ENCODE data around the gene OR1D2. TPM values are rescaled to one million over a fixed set of nuclear protein-coding genes. Genes with fewer than 3 reads are reported as not detected.
"Not testable (repeated sequence)": the region's sequence is repeated elsewhere in the genome, so short reads cannot be mapped to it uniquely, and the experiment has no call there.

The OR1D2 gene, protein sequence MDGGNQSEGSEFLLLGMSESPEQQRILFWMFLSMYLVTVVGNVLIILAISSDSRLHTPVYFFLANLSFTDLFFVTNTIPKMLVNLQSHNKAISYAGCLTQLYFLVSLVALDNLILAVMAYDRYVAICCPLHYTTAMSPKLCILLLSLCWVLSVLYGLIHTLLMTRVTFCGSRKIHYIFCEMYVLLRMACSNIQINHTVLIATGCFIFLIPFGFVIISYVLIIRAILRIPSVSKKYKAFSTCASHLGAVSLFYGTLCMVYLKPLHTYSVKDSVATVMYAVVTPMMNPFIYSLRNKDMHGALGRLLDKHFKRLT
- total RNA-seq (not detected), total RNA-seq (0 to 0.07 (median 0) reads per million in 172 experiments)
- not detected for polyA plus RNA-seq (2013, experiment 1 of 2)
- polyA plus RNA-seq (2013, experiment 2 of 2) = not detected

DNA sequence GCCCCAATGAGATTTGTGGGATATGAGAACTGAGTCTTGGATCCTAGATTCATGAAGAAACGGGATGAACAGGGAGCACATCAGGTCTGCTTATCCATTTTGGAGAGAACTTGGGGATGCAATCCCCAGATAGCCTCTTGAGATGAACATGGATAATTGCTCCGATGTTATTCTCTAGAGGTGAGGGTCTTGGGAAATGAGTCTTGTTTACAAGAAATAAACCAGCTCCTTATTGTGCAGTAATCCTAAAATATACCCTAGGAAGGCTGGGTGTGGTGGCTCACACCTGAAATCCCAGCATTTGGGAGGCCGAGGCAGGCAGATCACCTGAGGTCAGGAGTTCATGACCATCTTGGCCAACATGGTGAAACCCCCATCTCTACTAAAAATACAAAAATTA lies at the start of gene OR1D2:
Gene OR1D2, minus strand, starts transcription at position 101 of the 400 bp plus-strand sequence. CDS start 11,426 bp downstream, outside the sequence.
- peaks cover 15% of the 10 kb centered on the region for H3K9me3 Mint-ChIP-seq
- Histone ChIP-seq H3K4me3 (ENCODE audit: low read length) (no peak within 1 kb of the TSS), H3K4me1 (ENCODE audit: insufficient read depth, low read length) (no peaks in the 10 kb centered on the region), H3K27me3 (ENCODE audit: control insufficient read depth in 1 of 2, insufficient read depth in 2 of 2, low read length in 2 of 2) (peaks cover 0 to 6% of the 10 kb centered on the region in 2 experiments), H3K27ac (ENCODE audit: low read depth in 1 of 2, low read length in 2 of 2) (no peak within 1 kb of the TSS), H3K9me3 (ENCODE audit: control insufficient read depth in 1 of 2, insufficient read depth in 1 of 2, low read length in 2 of 2) (peaks cover 7 to 20% of the 10 kb centered on the region in 2 experiments), H3K36me3 (ENCODE audit: insufficient read depth, low read length) (no peaks in the 10 kb centered on the region)
- DNase-seq = no peak
- H3K4me3 Mint-ChIP-seq = no peak within 1 kb of the TSS
- TF ChIP-seq, protein P1, sequence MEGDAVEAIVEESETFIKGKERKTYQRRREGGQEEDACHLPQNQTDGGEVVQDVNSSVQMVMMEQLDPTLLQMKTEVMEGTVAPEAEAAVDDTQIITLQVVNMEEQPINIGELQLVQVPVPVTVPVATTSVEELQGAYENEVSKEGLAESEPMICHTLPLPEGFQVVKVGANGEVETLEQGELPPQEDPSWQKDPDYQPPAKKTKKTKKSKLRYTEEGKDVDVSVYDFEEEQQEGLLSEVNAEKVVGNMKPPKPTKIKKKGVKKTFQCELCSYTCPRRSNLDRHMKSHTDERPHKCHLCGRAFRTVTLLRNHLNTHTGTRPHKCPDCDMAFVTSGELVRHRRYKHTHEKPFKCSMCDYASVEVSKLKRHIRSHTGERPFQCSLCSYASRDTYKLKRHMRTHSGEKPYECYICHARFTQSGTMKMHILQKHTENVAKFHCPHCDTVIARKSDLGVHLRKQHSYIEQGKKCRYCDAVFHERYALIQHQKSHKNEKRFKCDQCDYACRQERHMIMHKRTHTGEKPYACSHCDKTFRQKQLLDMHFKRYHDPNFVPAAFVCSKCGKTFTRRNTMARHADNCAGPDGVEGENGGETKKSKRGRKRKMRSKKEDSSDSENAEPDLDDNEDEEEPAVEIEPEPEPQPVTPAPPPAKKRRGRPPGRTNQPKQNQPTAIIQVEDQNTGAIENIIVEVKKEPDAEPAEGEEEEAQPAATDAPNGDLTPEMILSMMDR (IDR thresholded peaks at IDR 0.05) = no peak
- no peaks in the 10 kb centered on the region for H3K4me1 Mint-ChIP-seq (ENCODE audit: low read depth)
- no peak within 1 kb of the TSS for H3K27ac Mint-ChIP-seq
- ChIA-PET POLR2A (no interaction called here), CTCF (no interaction called here)
- no peak for ATAC-seq (ENCODE audit: poor library complexity)
- intact Hi-C loops (cut with DNase I, micrococcal nuclease) = no loop called here
- peaks cover 15% of the 10 kb centered on the region for H3K27me3 Mint-ChIP-seq
- H3K36me3 Mint-ChIP-seq (ENCODE audit: low read depth) = no peaks in the 10 kb centered on the region

DNA sequence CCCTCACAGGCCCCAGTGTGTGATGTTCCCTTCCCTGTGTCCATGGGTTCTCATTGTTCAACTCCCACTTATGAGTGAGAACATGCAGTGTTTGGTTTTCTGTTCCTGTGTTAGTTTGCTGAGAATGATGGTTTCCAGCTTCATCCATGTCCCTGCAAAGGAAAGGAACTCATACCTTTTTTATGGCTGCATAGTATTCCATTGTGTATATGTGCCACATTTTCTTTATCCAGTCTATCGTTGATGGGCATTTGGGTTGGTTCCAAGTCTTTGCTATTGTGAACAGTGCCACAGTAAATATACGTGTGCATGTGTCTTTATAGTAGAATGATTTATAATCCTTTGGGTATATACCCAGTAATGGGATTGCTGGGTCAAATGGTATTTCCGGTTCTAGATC lies 33.3 kb upstream of the OR1D2 start:
- ATAC-seq (ENCODE audit: poor library complexity); H3K9me3 Mint-ChIP-seq; H3K27ac Mint-ChIP-seq; H3K27me3 ChIP-seq (ENCODE audit: control insufficient read depth in 1 of 2, insufficient read depth in 2 of 2, low read length in 2 of 2); H3K27ac ChIP-seq (ENCODE audit: low read depth in 1 of 2, low read length in 2 of 2); DNase-seq; H3K9me3 ChIP-seq (ENCODE audit: control insufficient read depth in 1 of 2, insufficient read depth in 1 of 2, low read length in 2 of 2); H3K36me3 Mint-ChIP-seq (ENCODE audit: low read depth); POLR2A ChIA-PET; CTCF ChIA-PET; H3K4me1 ChIP-seq (ENCODE audit: insufficient read depth, low read length); H3K4me3 Mint-ChIP-seq; H3K4me1 Mint-ChIP-seq (ENCODE audit: low read depth); intact Hi-C loops (cut with DNase I, micrococcal nuclease); H3K4me3 ChIP-seq (ENCODE audit: low read length); H3K36me3 ChIP-seq (ENCODE audit: insufficient read depth, low read length): not testable (repeated sequence)
- H3K27me3 Mint-ChIP-seq = peaks cover 25% of the 10 kb centered on the region

DNA sequence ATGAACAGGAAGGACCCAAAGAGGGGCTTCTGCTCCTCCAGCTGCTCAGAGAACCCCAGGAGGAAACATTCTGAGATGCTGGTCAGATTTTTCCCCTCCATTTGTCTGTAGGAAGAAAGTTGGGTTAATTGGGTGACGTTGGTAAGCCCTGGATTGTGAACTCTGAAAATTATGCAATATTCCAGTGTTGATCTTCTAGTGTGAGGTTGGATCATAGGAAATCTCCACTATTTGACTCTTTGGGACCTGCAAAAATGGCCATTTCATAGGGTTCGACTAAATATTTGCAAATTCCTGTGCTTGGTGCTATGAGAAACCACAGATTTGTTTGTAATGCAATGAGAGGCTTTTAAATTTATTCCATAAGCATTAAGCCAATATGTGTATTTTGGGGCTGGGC lies 23.2 kb upstream of the OR1D2 start, which contains the start of gene OR1G1:
Gene OR1G1, minus strand, starts transcription at position 101 of the 400 bp plus-strand sequence. Its CDS starts 0 bp downstream, at position 101.
- Mint-ChIP-seq H3K27ac (no peak within 1 kb of the TSS), H3K4me1 (ENCODE audit: low read depth) (no peaks in the 10 kb centered on the region), H3K36me3 (ENCODE audit: low read depth) (no peaks in the 10 kb centered on the region), H3K27me3 (peaks cover 58% of the 10 kb centered on the region), H3K9me3 (no peaks in the 10 kb centered on the region), H3K4me3 (no peak within 1 kb of the TSS)
- Histone ChIP-seq H3K36me3 (ENCODE audit: insufficient read depth, low read length) (no peaks in the 10 kb centered on the region), H3K9me3 (ENCODE audit: control insufficient read depth in 1 of 2, insufficient read depth in 1 of 2, low read length in 2 of 2) (peaks cover 0 to 4% of the 10 kb centered on the region in 2 experiments), H3K4me1 (ENCODE audit: insufficient read depth, low read length) (no peaks in the 10 kb centered on the region), H3K27ac (ENCODE audit: low read depth in 1 of 2, low read length in 2 of 2) (no peak within 1 kb of the TSS), H3K4me3 (ENCODE audit: low read length) (no peak within 1 kb of the TSS), H3K27me3 (ENCODE audit: control insufficient read depth in 1 of 2, insufficient read depth in 2 of 2, low read length in 2 of 2) (peaks cover 3 to 6% of the 10 kb centered on the region in 2 experiments)
- intact Hi-C loops (cut with DNase I, micrococcal nuclease) = no loop called here
- CTCF ChIA-PET = no interaction called here
- DNase-seq (no peak), ATAC-seq (ENCODE audit: poor library complexity) (no peak)
- POLR2A ChIA-PET = no interaction called here
- TF ChIP-seq, protein P1 (IDR thresholded peaks at IDR 0.05) = no peak

DNA sequence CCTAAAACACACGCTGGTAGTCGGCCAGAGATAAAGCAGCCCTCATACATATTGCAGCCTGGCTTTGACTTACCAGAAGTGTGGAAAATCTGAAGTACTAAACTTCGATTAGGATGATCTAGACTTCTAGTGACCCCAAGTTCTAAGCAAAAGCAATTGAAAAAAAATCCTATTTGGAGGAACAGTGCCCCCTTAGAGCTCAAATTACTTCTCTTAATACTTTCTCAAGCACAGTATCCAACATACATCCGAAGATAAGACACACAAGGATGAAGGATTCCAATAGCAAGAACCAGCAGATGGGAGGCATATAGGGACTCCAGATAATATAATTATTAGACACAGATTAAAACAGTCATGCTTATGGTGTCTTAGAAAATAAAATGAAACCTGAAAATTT lies 30.4 kb downstream of the OR1D2 start:
- POLR2A ChIA-PET; CTCF ChIA-PET; H3K9me3 Mint-ChIP-seq; H3K36me3 ChIP-seq (ENCODE audit: insufficient read depth, low read length); intact Hi-C loops (cut with DNase I, micrococcal nuclease); H3K4me3 ChIP-seq (ENCODE audit: low read length); H3K27ac ChIP-seq (ENCODE audit: low read depth in 1 of 2, low read length in 2 of 2); H3K27ac Mint-ChIP-seq; H3K27me3 ChIP-seq (ENCODE audit: control insufficient read depth in 1 of 2, insufficient read depth in 2 of 2, low read length in 2 of 2); H3K4me1 Mint-ChIP-seq (ENCODE audit: low read depth); H3K27me3 Mint-ChIP-seq; H3K36me3 Mint-ChIP-seq (ENCODE audit: low read depth); H3K9me3 ChIP-seq (ENCODE audit: control insufficient read depth in 1 of 2, insufficient read depth in 1 of 2, low read length in 2 of 2); ATAC-seq (ENCODE audit: poor library complexity); H3K4me1 ChIP-seq (ENCODE audit: insufficient read depth, low read length); H3K4me3 Mint-ChIP-seq: not testable (repeated sequence)
- peak in 1 of 14 experiments; percentile 25 for DNase-seq

DNA sequence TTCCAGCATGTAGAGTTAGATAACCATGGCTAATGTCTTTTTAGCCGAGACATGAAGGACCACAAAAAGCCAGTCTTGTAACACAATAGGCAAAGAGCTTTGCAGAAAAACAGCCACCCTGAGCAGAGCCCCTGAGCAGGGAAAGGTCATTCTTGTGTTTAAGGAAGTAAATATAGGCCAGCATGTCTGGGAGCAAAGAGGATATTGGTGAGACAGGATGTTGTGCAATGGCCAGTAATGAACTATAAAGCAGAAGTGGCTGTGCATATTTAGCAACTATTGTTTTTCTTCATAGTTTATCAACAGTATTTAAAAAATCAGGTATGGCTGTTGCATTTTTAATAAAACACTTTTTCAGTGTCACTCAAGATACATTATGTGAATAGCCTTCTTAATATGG lies 39.0 kb downstream of the OR1D2 start:
- peak in 2 of 14 experiments; percentile 11 to 21 for DNase-seq
- H3K4me1 ChIP-seq (ENCODE audit: insufficient read depth, low read length); H3K4me1 Mint-ChIP-seq (ENCODE audit: low read depth); H3K36me3 ChIP-seq (ENCODE audit: insufficient read depth, low read length); H3K27ac Mint-ChIP-seq; CTCF ChIA-PET; H3K27me3 Mint-ChIP-seq; H3K4me3 ChIP-seq (ENCODE audit: low read length); H3K27me3 ChIP-seq (ENCODE audit: control insufficient read depth in 1 of 2, insufficient read depth in 2 of 2, low read length in 2 of 2); H3K9me3 ChIP-seq (ENCODE audit: control insufficient read depth in 1 of 2, insufficient read depth in 1 of 2, low read length in 2 of 2); intact Hi-C loops (cut with DNase I, micrococcal nuclease); POLR2A ChIA-PET; H3K36me3 Mint-ChIP-seq (ENCODE audit: low read depth); H3K27ac ChIP-seq (ENCODE audit: low read depth in 1 of 2, low read length in 2 of 2); H3K4me3 Mint-ChIP-seq; ATAC-seq (ENCODE audit: poor library complexity); H3K9me3 Mint-ChIP-seq: not testable (repeated sequence)

DNA sequence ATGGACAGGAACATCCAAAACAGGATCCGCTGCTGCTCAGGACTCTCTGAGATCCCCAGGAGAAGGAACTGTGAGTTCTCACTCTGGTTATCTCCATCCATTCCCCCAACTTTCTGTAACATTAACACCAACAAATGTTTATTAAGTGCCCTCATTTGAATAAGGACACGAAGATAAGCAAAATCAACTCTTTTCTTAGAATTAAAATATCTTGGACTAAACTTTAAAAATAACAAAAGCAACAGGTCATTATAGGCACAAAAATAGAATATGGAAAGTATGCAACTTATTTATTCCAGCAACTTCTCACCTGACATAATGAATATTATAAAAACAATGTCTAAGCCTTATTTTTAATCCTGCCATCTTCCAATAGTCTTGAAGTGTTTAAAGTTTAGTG lies 40.7 kb downstream of the OR1D2 start, which contains the start of gene OR1D5:
Gene OR1D5, minus strand, starts transcription at position 101 of the 400 bp plus-strand sequence. Its CDS starts 0 bp downstream, at position 101.
- intact Hi-C loops (cut with DNase I, micrococcal nuclease); H3K4me1 ChIP-seq (ENCODE audit: insufficient read depth, low read length); H3K27me3 ChIP-seq (ENCODE audit: control insufficient read depth in 1 of 2, insufficient read depth in 2 of 2, low read length in 2 of 2); H3K9me3 ChIP-seq (ENCODE audit: control insufficient read depth in 1 of 2, insufficient read depth in 1 of 2, low read length in 2 of 2); ATAC-seq (ENCODE audit: poor library complexity); H3K36me3 ChIP-seq (ENCODE audit: insufficient read depth, low read length); DNase-seq; H3K27ac Mint-ChIP-seq; H3K9me3 Mint-ChIP-seq; H3K27me3 Mint-ChIP-seq; CTCF ChIA-PET; H3K27ac ChIP-seq (ENCODE audit: low read depth in 1 of 2, low read length in 2 of 2); H3K4me3 Mint-ChIP-seq; POLR2A ChIA-PET; H3K36me3 Mint-ChIP-seq (ENCODE audit: low read depth); H3K4me1 Mint-ChIP-seq (ENCODE audit: low read depth); H3K4me3 ChIP-seq (ENCODE audit: low read length): not testable (repeated sequence)
